ENCODE data around the gene FAM193A.
"Not testable (repeated sequence)": the region's sequence is repeated elsewhere in the genome, so short reads cannot be mapped to it uniquely, and the experiment has no call there.

Gene FAM193A

GRCh38 chr4:2750719-2751605 is 214.5 kb downstream of the FAM193A start:
- DNase-seq (ENCODE audit: low read depth in 2 of 2): no peak

- no peak for DNase-seq (ENCODE audit: low read depth in 2 of 2)
These were observed 217.0 kb downstream of the FAM193A start for GRCh38 chr4:2753436-2753835.

GRCh38 chr4:2754848-2755819 is 218.7 kb downstream of the FAM193A start:
- no peak for DNase-seq (ENCODE audit: low read depth in 2 of 2)

- DNase-seq (ENCODE audit: low read depth in 2 of 2): peak; percentile 68
These were observed 219.6 kb downstream of the FAM193A start, which contains the start of gene TNIP2 for GRCh38 chr4:2755821-2756690. TNIP2 (minus strand) TSS chr4:2756336; CDS start chr4:2756289, 47 bp downstream.

- DNase-seq (ENCODE audit: low read depth in 2 of 2): no peak
These were observed 220.4 kb downstream of the FAM193A start for GRCh38 chr4:2756691-2757350.

GRCh38 chr4:2757426-2757825 is 221.0 kb downstream of the FAM193A start:
- no peak for DNase-seq (ENCODE audit: low read depth in 2 of 2)

- no peak for DNase-seq (ENCODE audit: low read depth in 2 of 2)
These were observed 224.8 kb downstream of the FAM193A start for GRCh38 chr4:2761035-2761923.

- DNase-seq (ENCODE audit: low read depth in 2 of 2): no peak
These were observed 225.6 kb downstream of the FAM193A start for GRCh38 chr4:2762048-2762447.

- not testable (repeated sequence) for DNase-seq (ENCODE audit: low read depth in 2 of 2)
These were observed 226.3 kb downstream of the FAM193A start for GRCh38 chr4:2762486-2763370.

- DNase-seq (ENCODE audit: low read depth in 2 of 2): no peak
These were observed 227.1 kb downstream of the FAM193A start for GRCh38 chr4:2763511-2763967.

- no peak for DNase-seq (ENCODE audit: low read depth in 2 of 2)
These were observed 229.5 kb downstream of the FAM193A start for GRCh38 chr4:2765832-2766526.

GRCh38 chr4:2767046-2767704 is 230.7 kb downstream of the FAM193A start:
- DNase-seq (ENCODE audit: low read depth in 2 of 2): no peak

GRCh38 chr4:2767705-2768074 is 231.2 kb downstream of the FAM193A start:
- no peak for DNase-seq (ENCODE audit: low read depth in 2 of 2)

GRCh38 chr4:2768124-2768523 is 231.7 kb downstream of the FAM193A start:
- no peak for DNase-seq (ENCODE audit: low read depth in 2 of 2)

GRCh38 chr4:2768921-2769336 is 232.5 kb downstream of the FAM193A start:
- DNase-seq (ENCODE audit: low read depth in 2 of 2): no peak

GRCh38 chr4:2771264-2771663 is 234.8 kb downstream of the FAM193A start:
- no peak for DNase-seq (ENCODE audit: low read depth in 2 of 2)

- not testable (repeated sequence) for DNase-seq (ENCODE audit: low read depth in 2 of 2)
These were observed 244.2 kb downstream of the FAM193A start for GRCh38 chr4:2780643-2781042.
